Measurements from ENCODE around the gene PAK6.

The PAK6 gene

GRCh38 chr15:40310001-40310959 lies 71.4 kb downstream of the PAK6 start:
- peak in 2 of 3 donors; percentile 46 to 53 for DNase-seq (ENCODE audit: low read depth in 3 of 3)

DNA sequence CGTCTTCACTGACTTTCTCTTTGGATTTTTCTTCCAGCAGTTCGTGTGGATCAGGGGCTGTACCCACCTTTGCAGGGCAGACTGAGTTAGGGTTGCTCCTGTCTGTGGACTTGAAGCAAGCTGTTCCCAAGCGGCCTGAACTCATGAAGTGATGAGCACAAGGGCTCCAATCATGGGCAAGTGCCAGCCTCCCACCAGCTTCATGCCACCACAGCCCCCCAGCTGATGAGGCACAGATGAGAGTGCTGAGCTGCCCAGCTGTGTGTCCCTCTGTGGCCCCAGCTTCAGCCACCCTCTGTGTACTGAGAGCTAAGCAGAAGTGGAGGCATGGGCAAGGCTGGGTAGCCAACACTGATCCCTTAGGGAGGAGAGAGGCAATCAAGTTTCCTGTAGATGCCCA lies 72.1 kb downstream of the PAK6 start:
- DNase-seq (ENCODE audit: low read depth in 3 of 3): no peak

- no peak for DNase-seq (ENCODE audit: low read depth in 3 of 3)
Measured at GRCh38 chr15:40312370-40313158, 73.7 kb downstream of the PAK6 start.

GRCh38 chr15:40313531-40314398 lies 74.9 kb downstream of the PAK6 start:
- no peak for DNase-seq (ENCODE audit: low read depth in 3 of 3)

- no peak for DNase-seq (ENCODE audit: low read depth in 3 of 3)
Measured at GRCh38 chr15:40314723-40315276, 75.9 kb downstream of the PAK6 start.

DNA sequence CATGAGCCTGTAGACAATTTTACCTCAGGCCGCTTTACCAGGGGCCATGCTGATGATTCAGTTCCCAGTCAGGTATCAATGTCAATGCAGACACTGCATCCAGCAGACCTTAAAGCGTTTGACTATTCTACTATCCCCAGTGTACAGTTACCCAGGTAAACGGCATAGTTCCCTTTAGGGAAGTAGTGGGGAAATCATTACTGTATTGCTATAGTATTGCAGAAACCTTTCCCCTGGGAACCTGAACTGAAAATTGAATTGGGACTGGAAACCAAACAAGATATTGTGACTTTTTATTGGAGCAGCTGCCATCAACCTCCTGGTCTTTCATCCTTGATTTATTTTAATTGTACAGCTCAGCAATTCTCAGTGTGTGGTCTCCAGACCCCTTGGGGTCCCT lies 78.1 kb downstream of the PAK6 start:
- no peak for DNase-seq (ENCODE audit: low read depth in 3 of 3)

- no peak for DNase-seq (ENCODE audit: low read depth in 3 of 3)
Measured at GRCh38 chr15:40317580-40317979, 78.7 kb downstream of the PAK6 start.

DNA sequence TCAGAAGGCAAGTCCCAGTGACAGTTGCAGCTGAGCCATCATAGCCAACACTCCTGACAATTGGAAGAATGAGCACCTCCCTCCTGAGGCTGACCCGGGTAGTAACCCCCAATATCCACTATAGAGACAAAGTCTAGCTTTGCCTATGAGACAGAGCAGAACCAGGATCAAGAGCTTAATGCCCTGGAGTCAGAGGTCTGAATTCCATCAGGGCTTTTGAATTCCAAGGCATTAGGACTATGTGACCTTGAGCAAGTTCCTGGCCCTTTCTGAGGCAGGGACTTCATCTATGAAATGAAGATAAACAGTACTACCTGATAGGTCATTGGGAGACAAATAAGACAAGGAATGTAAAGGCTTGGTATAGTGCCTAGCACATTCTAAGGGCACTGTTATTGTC lies 81.5 kb downstream of the PAK6 start:
- no peak for DNase-seq (ENCODE audit: low read depth in 3 of 3)

- no peak for DNase-seq (ENCODE audit: low read depth in 3 of 3)
Measured at GRCh38 chr15:40320931-40321371, 82.1 kb downstream of the PAK6 start.

DNA sequence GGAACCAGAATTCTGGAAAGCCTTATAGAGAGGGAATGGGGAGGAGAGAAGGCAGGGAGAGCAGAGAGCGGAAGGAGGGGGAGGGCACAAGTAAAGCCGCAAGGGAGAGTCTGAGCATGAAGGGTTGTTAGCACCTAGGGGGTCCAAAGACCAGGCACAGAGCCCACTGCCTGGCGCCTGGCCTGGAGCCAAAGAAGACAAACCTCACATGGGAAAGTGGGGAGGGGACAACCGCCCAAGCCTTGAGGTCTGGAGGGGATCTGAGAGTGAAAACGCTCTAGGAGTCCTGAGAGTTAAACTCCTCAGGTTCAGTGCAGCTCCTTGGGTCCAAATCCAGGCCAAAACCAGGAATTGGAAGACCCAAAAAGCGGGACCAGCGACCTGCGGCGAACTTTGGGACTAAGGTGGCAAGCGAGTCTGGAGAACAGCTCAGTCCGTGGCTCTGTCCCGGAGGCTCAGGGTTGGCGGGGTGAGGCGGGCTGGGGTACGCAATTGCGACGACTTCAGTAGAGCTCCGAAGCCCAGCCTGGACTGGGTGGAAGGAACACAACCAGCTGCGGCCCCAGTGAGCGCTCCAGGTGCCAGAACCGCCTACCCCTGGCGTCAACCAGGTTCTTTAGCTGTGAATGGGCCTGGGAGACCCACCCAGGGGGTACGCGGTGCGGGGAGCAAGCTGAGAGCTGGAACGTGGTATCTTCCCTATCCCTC lies 83.8 kb downstream of the PAK6 start:
- no peak for DNase-seq (ENCODE audit: low read depth in 3 of 3)

DNA sequence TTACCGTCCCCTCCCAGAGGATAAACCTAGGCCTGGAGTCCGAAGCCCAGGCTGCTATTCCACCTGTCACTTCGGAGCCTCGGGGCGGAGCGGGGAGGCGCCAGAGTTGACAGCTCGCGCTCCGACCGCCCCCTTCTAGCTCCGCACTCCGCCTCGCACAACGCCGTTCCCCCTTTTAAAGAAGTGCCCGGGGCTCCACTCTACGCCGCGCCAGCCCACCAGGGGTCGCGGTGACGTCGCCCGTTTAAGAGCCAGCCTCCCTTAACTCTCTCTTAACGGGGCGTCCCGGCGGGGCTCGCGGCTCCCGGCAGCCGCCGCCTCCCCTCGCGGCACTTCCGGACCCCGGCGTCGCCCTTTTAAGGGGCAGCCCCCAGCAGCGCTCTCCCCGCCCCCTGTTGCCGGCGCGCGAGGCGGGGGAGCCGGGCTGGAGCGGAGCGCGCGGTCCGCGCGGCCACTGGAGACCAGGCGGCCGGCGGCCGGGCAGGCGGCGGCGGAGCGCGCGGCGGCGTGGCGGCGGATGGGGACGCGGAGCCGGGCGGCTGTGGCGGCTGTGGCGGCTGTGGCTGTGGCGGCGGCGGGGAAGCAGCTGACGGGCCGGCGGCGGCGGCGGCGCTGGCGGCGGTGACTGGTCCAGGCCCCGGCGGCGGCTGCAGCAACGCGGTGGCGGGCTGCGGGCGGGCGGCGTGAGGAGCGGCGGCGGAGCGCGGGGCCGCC lies 84.5 kb downstream of the PAK6 start, which contains the start of gene INAFM2:
TSS of gene INAFM2 (plus strand) at position 454 of the 714 bp plus-strand sequence. CDS start 364 bp downstream, outside the sequence.
- peak; percentile 67 to 82 (median 76) for DNase-seq (ENCODE audit: low read depth in 3 of 3)

- DNase-seq (ENCODE audit: low read depth in 3 of 3): no peak
Measured at GRCh38 chr15:40323953-40324937, 85.4 kb downstream of the PAK6 start.

DNA sequence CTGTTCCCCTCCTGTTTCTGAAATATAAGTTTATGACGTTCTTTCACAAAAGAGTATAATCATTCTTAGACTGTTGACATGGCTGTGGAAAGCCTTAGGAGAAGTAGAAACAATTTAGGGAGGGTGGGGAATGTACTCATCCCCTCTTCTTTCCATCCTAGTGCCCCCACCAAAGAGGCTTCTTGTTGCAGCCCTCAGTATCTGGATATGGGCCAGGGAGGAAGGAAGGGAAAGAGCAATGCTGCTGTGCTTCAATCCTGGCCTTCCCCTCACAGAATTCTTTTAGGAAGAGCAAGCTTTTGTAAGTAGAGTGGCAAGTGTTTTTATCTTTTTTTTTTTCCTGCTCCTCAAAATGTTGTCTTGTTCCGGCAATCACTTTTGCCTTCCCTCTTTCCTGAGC lies 86.3 kb downstream of the PAK6 start:
- no peak for DNase-seq (ENCODE audit: low read depth in 3 of 3)

DNA sequence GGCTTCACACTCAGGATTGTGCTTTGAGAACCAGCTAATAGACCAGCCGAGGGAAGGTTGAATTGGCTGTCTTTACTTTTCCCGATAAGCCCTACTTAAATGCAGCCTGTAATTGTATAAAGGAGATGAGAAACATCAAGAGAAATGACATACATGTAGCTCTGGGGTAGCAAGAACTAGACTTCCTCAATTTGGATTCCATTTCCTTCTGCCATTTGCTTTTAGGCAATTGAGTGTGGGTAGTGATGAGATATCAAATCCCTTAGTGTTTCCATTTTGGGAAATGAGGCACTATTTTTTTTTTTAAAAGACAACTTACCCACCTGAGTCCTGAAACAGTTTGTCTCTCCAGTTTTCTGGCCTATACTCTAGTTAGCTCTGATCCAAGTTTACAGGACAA lies 86.8 kb downstream of the PAK6 start:
- no peak for DNase-seq (ENCODE audit: low read depth in 3 of 3)
